MM.1S (cell line): ENCODE results near the gene FBXW5.

Experiments
- DNase-seq: peaks from one replicate; pipeline ENCODE4 v3.0.0-alpha.2; 2015
- H2AFZ ChIP-seq: fragments of 300-600 bp; sonication (generic); 2 replicates; pipeline ENCODE4 v1.6.0; 2016; ENCODE audit warnings: antibody characterized with exemption, low read length
- H3F3A ChIP-seq: fragments of 300-600 bp; sonication (generic); 2 replicates; pipeline ENCODE4 v1.6.1; 2016; ENCODE audit warnings: mild to moderate bottlenecking, antibody characterized with exemption, low read length, moderate library complexity, mixed read lengths; ENCODE audit not compliant: insufficient read depth
- H3K27ac ChIP-seq: fragments of 300-600 bp; sonication (generic); 2 replicates; pipeline ENCODE4 v1.5.1; 2016; ENCODE audit warnings: mild to moderate bottlenecking, low read length
- H3K27me3 ChIP-seq: fragments of 300-600 bp; sonication (generic); replicated peaks from 2 replicates; pipeline ENCODE4 v1.6.0; 2016; ENCODE audit warnings: low read length; ENCODE audit not compliant: insufficient read depth
- H3K36me3 ChIP-seq: fragments of 300-600 bp; sonication (generic); replicated peaks from 2 replicates; pipeline ENCODE4 v1.6.1; 2016; ENCODE audit warnings: mild to moderate bottlenecking, low read length, mixed read lengths; ENCODE audit not compliant: insufficient read depth
- H3K4me1 ChIP-seq: fragments of 300-600 bp; sonication (generic); 2 replicates; pipeline ENCODE4 v1.6.1; 2016; ENCODE audit warnings: low read length, mixed read lengths
- H3K4me2 ChIP-seq: fragments of 300-600 bp; sonication (generic); 2 replicates; pipeline ENCODE4 v1.6.0; 2016; ENCODE audit warnings: low read depth, low read length
- H3K4me3 ChIP-seq: fragments of 300-600 bp; sonication (generic); 2 replicates; pipeline ENCODE4 v1.5.1; 2016; ENCODE audit warnings: low read length, mixed read lengths
- H3K79me2 ChIP-seq: fragments of 300-600 bp; sonication (generic); 2 replicates; pipeline ENCODE4 v1.6.1; 2016; ENCODE audit warnings: mixed run types, low read length, mixed read lengths
- H3K9ac ChIP-seq: fragments of 300-600 bp; sonication (generic); 2 replicates; pipeline ENCODE4 v1.6.1; 2016; ENCODE audit warnings: low read length, mixed read lengths
- H3K9me2 ChIP-seq: fragments of 300-600 bp; sonication (generic); replicated peaks from 2 replicates; pipeline ENCODE4 v1.6.1; 2016; ENCODE audit warnings: mild to moderate bottlenecking, low read length, mixed read lengths; ENCODE audit not compliant: insufficient read depth
- H3K9me3 ChIP-seq: fragments of 300-600 bp; sonication (generic); replicated peaks from 2 replicates; pipeline ENCODE4 v1.6.1; 2016; ENCODE audit warnings: mild to moderate bottlenecking, low read length, mixed read lengths; ENCODE audit not compliant: insufficient read depth
- H4K20me1 ChIP-seq: fragments of 300-600 bp; sonication (generic); 2 replicates; pipeline ENCODE4 v1.6.1; 2016; ENCODE audit warnings: mild to moderate bottlenecking, low read length, moderate library complexity, mixed read lengths; ENCODE audit not compliant: insufficient read depth
- EZH2 ChIP-seq: fragments of 300-600 bp; sonication (generic); optimal IDR thresholded peaks from 2 replicates; pipeline ENCODE3; 2017; ENCODE audit warnings: low read depth, mild to moderate bottlenecking, antibody characterized with exemption, low read length, mixed read lengths
- EZH2phosphoT487 ChIP-seq: fragments of 300-600 bp; sonication (generic); IDR thresholded peaks from 2 replicates; pipeline ENCODE4 v1.6.1; 2018; ENCODE audit warnings: antibody characterized with exemption, low read length
- TF ChIP-seq, protein P1 (sequence below): fragments of 300-600 bp; sonication (generic); IDR thresholded peaks from 2 replicates; pipeline ENCODE4 v1.5.1; 2016; ENCODE audit warnings: antibody characterized with exemption, low read length, mixed read lengths

FBXW5 gene

DNA sequence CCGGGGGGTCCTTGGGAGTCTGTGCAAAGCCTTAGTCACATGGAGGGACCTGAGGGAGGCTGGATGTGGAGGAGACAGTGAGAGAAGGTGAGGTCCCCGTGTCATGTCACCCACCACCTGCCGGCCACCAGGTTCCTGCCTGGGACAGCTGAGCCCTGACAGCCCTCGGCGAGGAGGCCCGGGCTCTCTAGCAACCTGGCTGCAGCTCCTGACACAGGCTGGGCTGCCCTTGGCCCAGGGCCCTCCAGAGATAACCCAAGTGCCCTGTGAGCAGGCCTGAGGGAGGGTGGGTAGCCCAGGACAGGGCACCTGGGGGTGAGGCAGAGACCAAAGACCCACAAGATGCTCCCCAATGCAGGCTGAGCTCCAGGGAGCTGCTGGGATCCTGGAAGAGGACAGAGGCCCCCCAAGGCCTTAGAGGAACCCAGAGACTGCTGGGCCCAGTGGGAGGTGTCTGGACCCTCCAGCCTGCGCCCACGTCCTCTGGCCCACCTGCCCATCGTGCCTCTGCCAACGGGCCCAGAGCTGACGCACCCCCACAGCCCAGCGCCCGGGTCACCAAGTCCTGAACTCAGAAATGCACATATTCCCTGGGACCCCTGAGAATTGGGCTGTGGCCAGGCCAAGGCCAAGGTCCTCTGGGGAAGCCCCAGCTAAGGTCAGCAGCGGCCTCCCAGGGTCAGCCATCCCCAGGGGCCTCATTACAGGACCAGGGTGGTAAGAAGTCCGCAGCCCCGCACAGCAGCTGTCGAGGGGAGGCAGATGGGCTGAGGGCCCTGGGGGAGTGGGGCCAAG, 24.0 kb upstream of the FBXW5 start:
- no peak for TF ChIP-seq EZH2phosphoT487
- TF ChIP-seq, protein P1, sequence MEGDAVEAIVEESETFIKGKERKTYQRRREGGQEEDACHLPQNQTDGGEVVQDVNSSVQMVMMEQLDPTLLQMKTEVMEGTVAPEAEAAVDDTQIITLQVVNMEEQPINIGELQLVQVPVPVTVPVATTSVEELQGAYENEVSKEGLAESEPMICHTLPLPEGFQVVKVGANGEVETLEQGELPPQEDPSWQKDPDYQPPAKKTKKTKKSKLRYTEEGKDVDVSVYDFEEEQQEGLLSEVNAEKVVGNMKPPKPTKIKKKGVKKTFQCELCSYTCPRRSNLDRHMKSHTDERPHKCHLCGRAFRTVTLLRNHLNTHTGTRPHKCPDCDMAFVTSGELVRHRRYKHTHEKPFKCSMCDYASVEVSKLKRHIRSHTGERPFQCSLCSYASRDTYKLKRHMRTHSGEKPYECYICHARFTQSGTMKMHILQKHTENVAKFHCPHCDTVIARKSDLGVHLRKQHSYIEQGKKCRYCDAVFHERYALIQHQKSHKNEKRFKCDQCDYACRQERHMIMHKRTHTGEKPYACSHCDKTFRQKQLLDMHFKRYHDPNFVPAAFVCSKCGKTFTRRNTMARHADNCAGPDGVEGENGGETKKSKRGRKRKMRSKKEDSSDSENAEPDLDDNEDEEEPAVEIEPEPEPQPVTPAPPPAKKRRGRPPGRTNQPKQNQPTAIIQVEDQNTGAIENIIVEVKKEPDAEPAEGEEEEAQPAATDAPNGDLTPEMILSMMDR = no peak
- no peak for TF ChIP-seq EZH2

DNA sequence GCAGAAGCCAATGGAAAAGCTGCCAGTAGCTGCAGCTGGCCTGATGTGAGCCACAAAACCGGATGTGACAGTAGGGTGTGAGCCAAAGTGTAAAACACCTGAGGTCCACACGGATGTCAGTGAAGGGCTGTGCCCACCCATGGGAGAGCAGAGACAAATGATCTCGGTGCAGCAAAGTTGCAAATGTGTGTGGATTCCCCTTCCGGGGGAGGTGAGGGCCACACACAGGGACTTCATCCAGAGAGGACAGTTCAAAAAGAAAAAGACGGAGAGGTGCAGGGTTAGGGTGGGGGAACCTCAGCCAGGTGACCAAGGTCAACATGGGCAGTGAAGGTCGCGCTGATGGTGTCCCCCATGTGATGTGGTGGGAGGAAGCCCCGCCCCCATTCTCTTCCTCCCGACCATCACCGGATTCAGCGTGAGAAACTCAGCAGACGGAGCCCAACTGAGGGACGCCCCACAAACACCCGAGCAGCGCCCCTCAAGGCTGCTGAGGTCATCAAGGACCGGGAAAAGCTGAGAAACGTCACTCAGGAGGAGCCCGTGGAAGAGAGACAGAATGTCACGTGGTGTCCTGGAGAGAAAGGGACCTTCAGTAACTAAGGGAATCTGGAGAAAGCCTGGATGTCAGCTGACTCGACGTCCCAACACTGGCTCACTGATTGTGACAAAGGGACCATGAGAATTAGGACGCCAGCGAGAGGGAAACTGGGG, 21.4 kb upstream of the FBXW5 start:
- Histone ChIP-seq H4K20me1 (no peaks in the 10 kb centered on the region), H3K79me2 (no peaks in the 10 kb centered on the region), H3K36me3 (no peaks in the 10 kb centered on the region), H3K4me2 (no peak overlapping the region), H3K9me3 (no peaks in the 10 kb centered on the region), H3K4me1 (no peaks in the 10 kb centered on the region), H3F3A (no peaks in the 10 kb centered on the region), H3K27ac (no peak overlapping the region), H2AFZ (no peak overlapping the region), H3K27me3 (peaks cover 72% of the 10 kb centered on the region), H3K4me3 (no peak overlapping the region), H3K9me2 (no peaks in the 10 kb centered on the region), H3K9ac (no peak overlapping the region)
- no peak for TF ChIP-seq EZH2phosphoT487
- TF ChIP-seq, protein P1 = no peak
- no peak for TF ChIP-seq EZH2
- DNase-seq = peak; percentile 21

More for the DNA sequence above, 24.0 kb upstream of the FBXW5 start:
- H3K27me3 ChIP-seq = peaks cover 72% of the 10 kb centered on the region
- no peaks in the 10 kb centered on the region for H3K79me2 ChIP-seq
- no peaks in the 10 kb centered on the region for H3K36me3 ChIP-seq
- H3K4me2 ChIP-seq = no peak overlapping the region
- H3K4me1 ChIP-seq = no peaks in the 10 kb centered on the region
- H3K4me3 ChIP-seq = no peak overlapping the region
- no peaks in the 10 kb centered on the region for H3F3A ChIP-seq
- H2AFZ ChIP-seq = no peak overlapping the region
- no peaks in the 10 kb centered on the region for H3K9me3 ChIP-seq
- H3K27ac ChIP-seq = no peak overlapping the region
- no peaks in the 10 kb centered on the region for H4K20me1 ChIP-seq
- no peaks in the 10 kb centered on the region for H3K9me2 ChIP-seq
- H3K9ac ChIP-seq = no peak overlapping the region
- DNase-seq = no peak

DNA sequence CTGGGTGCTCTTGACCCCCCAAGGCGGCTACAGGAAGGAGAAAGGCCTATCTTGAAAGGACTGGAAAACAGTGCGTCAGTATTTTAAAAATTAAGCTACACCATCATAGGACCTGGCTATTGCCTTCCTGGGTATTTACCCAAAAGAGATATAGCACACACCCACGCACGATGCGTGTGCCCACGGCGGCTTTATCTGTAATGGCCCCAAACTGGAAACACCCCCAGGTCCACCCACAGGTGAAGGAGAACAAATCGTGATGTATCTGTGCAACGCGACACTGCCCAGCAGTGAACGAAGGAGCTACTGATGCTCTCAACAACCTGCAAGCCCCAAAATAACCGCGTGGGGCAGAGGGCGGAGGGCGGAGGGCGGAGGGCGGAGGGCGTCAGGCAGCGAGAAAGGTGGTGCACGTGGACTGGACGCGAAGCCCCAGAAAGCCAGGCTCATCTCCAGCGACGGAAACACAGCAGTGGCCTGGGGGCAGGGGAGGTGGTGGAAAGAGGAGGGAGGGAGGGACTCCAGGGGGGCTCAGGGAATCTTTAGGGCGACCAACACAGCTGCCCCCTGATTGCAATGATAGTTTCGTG, 20.4 kb upstream of the FBXW5 start:
- Histone ChIP-seq H3K4me3 (no peak overlapping the region), H3K79me2 (no peaks in the 10 kb centered on the region), H3K36me3 (no peaks in the 10 kb centered on the region), H3K9ac (no peak overlapping the region), H3K27ac (no peak overlapping the region), H4K20me1 (no peaks in the 10 kb centered on the region), H3K9me3 (no peaks in the 10 kb centered on the region), H3K4me2 (peak overlapping the region; percentile 14; the same call in 1 of the 2 replicates), H3K4me1 (no peaks in the 10 kb centered on the region), H3K9me2 (no peaks in the 10 kb centered on the region), H3K27me3 (peaks cover 68% of the 10 kb centered on the region), H2AFZ (no peak overlapping the region), H3F3A (no peaks in the 10 kb centered on the region)
- TF ChIP-seq EZH2 = no peak
- TF ChIP-seq EZH2phosphoT487 = no peak
- DNase-seq = no peak
